HL-60 (cell line): Measurements from ENCODE around the gene SLC17A8.

ENCODE experiments used
- DNase-seq, 2 experiments: peaks; one replicate each; pipeline ENCODE4 v3.0.0-alpha.2; 2010 to 2020; ENCODE audit warnings: low read depth in 1 of 2, low spot score in 1 of 2
- H3K27ac ChIP-seq: fragments of 250-450 bp; sonication (Bioruptor Pico); replicated peaks from 2 replicates; pipeline ENCODE4 v1.5.1; 2020; ENCODE audit warnings: mild to moderate bottlenecking, moderate library complexity
- H3K27me3 ChIP-seq: fragments of 250-450 bp; sonication (Bioruptor Pico); 2 replicates; pipeline ENCODE4 v1.5.1; 2021; ENCODE audit warnings: mild to moderate bottlenecking, moderate library complexity; ENCODE audit not compliant: insufficient read depth, poor library complexity, severe bottlenecking
- H3K4me3 ChIP-seq: replicated peaks from 2 replicates; pipeline ENCODE4 v1.5.1; 2011; ENCODE audit warnings: mild to moderate bottlenecking, control low read depth, low read length; ENCODE audit not compliant: insufficient read depth
- CTCF ChIP-seq: IDR thresholded peaks from one replicate; pipeline ENCODE4 v1.5.1; 2011; ENCODE audit warnings: low read length, control low read depth, inconsistent platforms; ENCODE audit not compliant: insufficient read depth
- GABPA ChIP-seq: IDR thresholded peaks from 2 replicates; pipeline ENCODE4 v1.6.1; 2012; ENCODE audit warnings: low read depth
- POLR2AphosphoS5 ChIP-seq: IDR thresholded peaks from 2 replicates; pipeline ENCODE4 v1.6.1; 2012; ENCODE audit warnings: low read depth
- REST ChIP-seq: IDR thresholded peaks from 2 replicates; pipeline ENCODE4 v1.6.1; 2012; ENCODE audit warnings: low read depth; ENCODE audit not compliant: insufficient replicate concordance
- SPI1 ChIP-seq: IDR thresholded peaks from 2 replicates; pipeline ENCODE4 v1.6.1; 2012; ENCODE audit warnings: low read depth, mild to moderate bottlenecking, borderline replicate concordance

The SLC17A8 gene

GRCh38 chr12:100453951-100454350 is 97.1 kb downstream of the SLC17A8 start:
- DNase-seq = no peak
- no peak for TF ChIP-seq CTCF
- no peak for TF ChIP-seq SPI1
- TF ChIP-seq GABPA = no peak
- no peak for TF ChIP-seq POLR2AphosphoS5
- TF ChIP-seq REST = no peak
- Histone ChIP-seq H3K27ac (no peak overlapping the region), H3K27me3 (no peaks in the 10 kb centered on the region), H3K4me3 (no peak overlapping the region)

GRCh38 chr12:100455896-100456295 is 99.0 kb downstream of the SLC17A8 start:
- no peak for DNase-seq
- Histone ChIP-seq H3K27me3 (no peaks in the 10 kb centered on the region), H3K4me3 (no peak overlapping the region), H3K27ac (no peak overlapping the region)
- TF ChIP-seq GABPA = no peak
- TF ChIP-seq REST = no peak
- TF ChIP-seq POLR2AphosphoS5 = no peak
- TF ChIP-seq CTCF = no peak
- no peak for TF ChIP-seq SPI1

- no peak overlapping the region for H3K4me3 ChIP-seq
- H3K27me3 ChIP-seq = no peaks in the 10 kb centered on the region
- DNase-seq = no peak
- TF ChIP-seq REST = no peak
- TF ChIP-seq CTCF = no peak
- no peak for TF ChIP-seq SPI1
- H3K27ac ChIP-seq = no peak overlapping the region
Measured at GRCh38 chr12:100458191-100458590, 101.3 kb downstream of the SLC17A8 start.
